H9 (cell line): ENCODE measurements around the gene ERICH4. TPM values are rescaled to one million over a fixed set of nuclear protein-coding genes. Genes with fewer than 3 reads are reported as not detected.

ENCODE experiments used
- DNase-seq: peaks from one replicate; pipeline ENCODE4 v3.0.0-alpha.2; 2017
- H2AFZ ChIP-seq: one replicate; pipeline ENCODE4 v1.6.1; 2013; ENCODE audit warnings: mild to moderate bottlenecking, low read length, control low read depth, moderate library complexity
- H2AK5ac ChIP-seq: 2 replicates; pipeline ENCODE4 v1.6.1; 2013; ENCODE audit warnings: low read length, control low read depth, mixed read lengths; ENCODE audit not compliant: insufficient read length
- H2BK120ac ChIP-seq: one replicate; pipeline ENCODE4 v1.6.1; 2013; ENCODE audit warnings: low read depth, mild to moderate bottlenecking, low read length, control low read depth, inconsistent platforms; ENCODE audit not compliant: poor library complexity, severe bottlenecking
- H2BK12ac ChIP-seq: 2 replicates; pipeline ENCODE4 v1.6.1; 2013; ENCODE audit warnings: low read length, control low read depth, mixed read lengths, low read depth; ENCODE audit not compliant: insufficient read length
- H2BK15ac ChIP-seq: 2 replicates; pipeline ENCODE4 v1.6.1; 2013; ENCODE audit warnings: low read depth, low read length, control low read depth
- H2BK20ac ChIP-seq: one replicate; pipeline ENCODE4 v1.6.1; 2013; ENCODE audit warnings: low read depth, mild to moderate bottlenecking, low read length, control low read depth, inconsistent platforms; ENCODE audit not compliant: poor library complexity, severe bottlenecking
- H2BK5ac ChIP-seq: 2 replicates; pipeline ENCODE4 v1.6.1; 2013; ENCODE audit warnings: low read length, control low read depth, mixed read lengths; ENCODE audit not compliant: insufficient read length
- H3K14ac ChIP-seq: 2 replicates; pipeline ENCODE4 v1.6.1; 2013; ENCODE audit warnings: low read length, control low read depth; ENCODE audit not compliant: insufficient read depth
- H3K18ac ChIP-seq: 2 replicates; pipeline ENCODE4 v1.6.1; 2013; ENCODE audit warnings: low read depth, mild to moderate bottlenecking, mixed read lengths, low read length, control low read depth; ENCODE audit not compliant: insufficient read length
- H3K23ac ChIP-seq: 2 replicates; pipeline ENCODE4 v1.6.1; 2013; ENCODE audit warnings: low read length, control low read depth, mixed read lengths, low read depth; ENCODE audit not compliant: insufficient read length
- H3K23me2 ChIP-seq: 2 replicates; pipeline ENCODE4 v1.6.1; 2013; ENCODE audit warnings: low read depth, mild to moderate bottlenecking, mixed read lengths, low read length, control low read depth; ENCODE audit not compliant: insufficient read length, poor library complexity, severe bottlenecking
- H3K27ac ChIP-seq: 2 replicates; pipeline ENCODE4 v1.5.1; 2013; ENCODE audit warnings: low read length, control low read depth, mixed read lengths, low read depth; ENCODE audit not compliant: insufficient read length
- H3K27me3 ChIP-seq: 2 replicates; pipeline ENCODE4 v1.6.1; 2013; ENCODE audit warnings: low read length, control low read depth, inconsistent platforms; ENCODE audit not compliant: insufficient read depth
- H3K4ac ChIP-seq: 2 replicates; pipeline ENCODE4 v1.6.1; 2013; ENCODE audit warnings: low read depth, mild to moderate bottlenecking, control low read depth, inconsistent platforms, low read length, moderate library complexity
- H3K4me1 ChIP-seq: 2 replicates; pipeline ENCODE4 v1.6.1; 2013; ENCODE audit warnings: low read length, control low read depth, inconsistent platforms; ENCODE audit not compliant: insufficient read depth
- H3K4me2 ChIP-seq: 2 replicates; pipeline ENCODE4 v1.6.1; 2013; ENCODE audit warnings: low read length, control low read depth, mixed read lengths; ENCODE audit not compliant: insufficient read length, insufficient read depth
- H3K56ac ChIP-seq: 2 replicates; pipeline ENCODE4 v1.6.1; 2013; ENCODE audit warnings: low read depth, mild to moderate bottlenecking, mixed read lengths, low read length, control low read depth; ENCODE audit not compliant: insufficient read length
- H3K79me1 ChIP-seq: 2 replicates; pipeline ENCODE4 v1.6.1; 2013; ENCODE audit warnings: low read depth, mild to moderate bottlenecking, moderate library complexity, low read length, control low read depth, inconsistent platforms; ENCODE audit not compliant: insufficient read depth, poor library complexity, severe bottlenecking
- H3K79me2 ChIP-seq: 2 replicates; pipeline ENCODE4 v1.6.1; 2013; ENCODE audit warnings: low read length, control low read depth, inconsistent platforms; ENCODE audit not compliant: insufficient read depth
- H3K9ac ChIP-seq: 2 replicates; pipeline ENCODE4 v1.6.1; 2013; ENCODE audit warnings: low read length, control low read depth, mixed read lengths; ENCODE audit not compliant: insufficient read length; ENCODE audit errors: extremely low read depth
- H3K9me3 ChIP-seq: one replicate; pipeline ENCODE4 v1.6.1; 2013; ENCODE audit warnings: low read depth, low read length, inconsistent platforms; ENCODE audit not compliant: control insufficient read depth
- H3T11ph ChIP-seq: one replicate; pipeline ENCODE4 v1.6.1; 2013; ENCODE audit warnings: mild to moderate bottlenecking, low read length, control low read depth, inconsistent platforms
- H4K20me1 ChIP-seq: one replicate; pipeline ENCODE4 v1.6.1; 2013; ENCODE audit not compliant: control insufficient read depth, insufficient read length, insufficient read depth
- H4K5ac ChIP-seq: 2 replicates; pipeline ENCODE4 v1.6.1; 2013; ENCODE audit warnings: low read depth, mild to moderate bottlenecking, mixed read lengths, low read length, control low read depth; ENCODE audit not compliant: insufficient read length
- H4K8ac ChIP-seq: replicated peaks from 2 replicates; pipeline ENCODE4 v1.6.1; 2013; ENCODE audit warnings: low read length, control low read depth, mixed read lengths, low read depth; ENCODE audit not compliant: insufficient read length
- H4K91ac ChIP-seq: 2 replicates; pipeline ENCODE4 v1.6.1; 2013; ENCODE audit warnings: low read depth, mild to moderate bottlenecking, moderate library complexity, mixed read lengths, low read length, control low read depth; ENCODE audit not compliant: insufficient read length
- H3K27ac Mint-ChIP-seq, 3 experiments: 2 replicates in 2 of 3; 3 replicates in 1 of 3; pipeline ENCODE4 v1.8.0; 2020 to 2021; ENCODE audit warnings: mixed read lengths in 3 of 3, mild to moderate bottlenecking in 1 of 3, moderate library complexity in 1 of 3
- H3K27me3 Mint-ChIP-seq: 2 replicates; pipeline ENCODE4 v1.8.0; 2021; ENCODE audit warnings: low read depth, mild to moderate bottlenecking, moderate library complexity, mixed read lengths
- H3K36me3 Mint-ChIP-seq, 3 experiments: 2 replicates in 2 of 3; 3 replicates in 1 of 3; pipeline ENCODE4 v1.8.0; 2020 to 2021; ENCODE audit warnings: low read depth in 3 of 3, mixed read lengths in 3 of 3; ENCODE audit not compliant: insufficient read depth in 1 of 3
- H3K4me1 Mint-ChIP-seq, 2 experiments: 2 replicates each; pipeline ENCODE4 v1.8.0; 2020; ENCODE audit warnings: mixed read lengths in 2 of 2
- H3K4me3 Mint-ChIP-seq, 2 experiments: 2 replicates in 1 of 2; 3 replicates in 1 of 2; pipeline ENCODE4 v1.8.0; 2020 to 2021; ENCODE audit warnings: mild to moderate bottlenecking in 2 of 2, mixed read lengths in 2 of 2, moderate library complexity in 1 of 2
- H3K9me3 Mint-ChIP-seq, 2 experiments: 2 replicates in 1 of 2; 3 replicates in 1 of 2; pipeline ENCODE4 v1.8.0; 2020; ENCODE audit warnings: mild to moderate bottlenecking in 2 of 2, mixed read lengths in 2 of 2, moderate library complexity in 1 of 2
- WGBS: extraction: QIAGEN DNeasy Blood & Tissue Kit; methylation state at CpG from one replicate; pipeline ENCODE4 v1.1.7; 2013; ENCODE audit warnings: missing lambda C conversion rate, low lambda C conversion rate, mixed read lengths; ENCODE audit not compliant: insufficient read length; ENCODE audit errors: extremely low coverage; 5-methylcytosine and 5-hydroxymethylcytosine counted together
- total RNA-seq: library from RNA; stranded (reverse); gene quantifications from 2 replicates; pipeline ENCODE4 v1.2.1, GENCODE V29; 2021
- TF ChIP-seq, protein P1 (sequence below): fragments of 200-600 bp; sonication (generic); conservative IDR thresholded peaks from 3 replicates; pipeline ENCODE4 v1.8.0; 2021; ENCODE audit warnings: antibody characterized with exemption, mild to moderate bottlenecking

ERICH4 gene
- total RNA-seq, 1 experiment from 2014 or later, result not detected

DNA sequence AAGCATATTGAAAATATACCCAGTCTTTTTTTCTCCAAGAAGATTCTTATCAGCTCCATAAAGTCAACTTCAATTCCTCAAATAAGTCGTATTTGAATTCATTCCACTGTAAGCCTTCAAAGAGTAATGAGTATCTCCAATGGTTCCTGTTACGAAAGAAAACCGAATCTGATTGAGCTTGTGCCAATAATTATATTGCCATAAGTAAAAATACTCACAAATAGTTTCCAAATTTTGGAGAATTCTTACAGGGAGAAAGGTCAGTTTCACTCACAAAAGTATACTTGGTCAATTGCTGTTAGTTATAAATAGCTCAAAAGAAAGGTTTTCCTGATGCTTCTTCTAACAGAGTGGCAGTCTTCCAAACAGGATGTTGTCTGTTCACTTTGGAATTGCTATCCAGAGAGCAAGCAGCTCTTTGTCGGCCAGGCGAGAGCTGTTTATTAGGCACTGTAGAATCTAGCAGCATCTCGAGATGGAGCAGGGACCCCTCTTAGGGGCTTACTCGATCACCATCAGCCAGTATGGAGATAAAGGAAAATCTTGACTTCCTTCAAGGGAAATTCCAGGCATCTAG is 13.5 kb downstream of the ERICH4 start:
- H2BK20ac ChIP-seq, result no peak overlapping the region
- no peak overlapping the region for H3K27ac Mint-ChIP-seq
- no peak overlapping the region for H3K14ac ChIP-seq
- no peak overlapping the region for H3K9ac ChIP-seq
- no peak overlapping the region for H2BK12ac ChIP-seq
- no peaks in the 10 kb centered on the region for H3K79me1 ChIP-seq
- no peak overlapping the region for H3T11ph ChIP-seq
- H3K27me3 Mint-ChIP-seq, result peaks cover 2% of the 10 kb centered on the region
- H3K9me3 ChIP-seq, result no peaks in the 10 kb centered on the region
- H3K9me3 Mint-ChIP-seq, result peaks cover 62 to 73% of the 10 kb centered on the region in 2 experiments
- no peaks in the 10 kb centered on the region for H3K23me2 ChIP-seq
- no peak overlapping the region for H4K8ac ChIP-seq
- no peaks in the 10 kb centered on the region for H3K27me3 ChIP-seq
- no peak overlapping the region for H4K91ac ChIP-seq
- H2AFZ ChIP-seq, result no peak overlapping the region
- no peak overlapping the region for H4K5ac ChIP-seq
- no peak overlapping the region for H3K4me2 ChIP-seq
- H3K4ac ChIP-seq, result no peak overlapping the region
- no peak overlapping the region for H3K56ac ChIP-seq
- no peak overlapping the region for H2BK15ac ChIP-seq
- TF ChIP-seq, protein P1, sequence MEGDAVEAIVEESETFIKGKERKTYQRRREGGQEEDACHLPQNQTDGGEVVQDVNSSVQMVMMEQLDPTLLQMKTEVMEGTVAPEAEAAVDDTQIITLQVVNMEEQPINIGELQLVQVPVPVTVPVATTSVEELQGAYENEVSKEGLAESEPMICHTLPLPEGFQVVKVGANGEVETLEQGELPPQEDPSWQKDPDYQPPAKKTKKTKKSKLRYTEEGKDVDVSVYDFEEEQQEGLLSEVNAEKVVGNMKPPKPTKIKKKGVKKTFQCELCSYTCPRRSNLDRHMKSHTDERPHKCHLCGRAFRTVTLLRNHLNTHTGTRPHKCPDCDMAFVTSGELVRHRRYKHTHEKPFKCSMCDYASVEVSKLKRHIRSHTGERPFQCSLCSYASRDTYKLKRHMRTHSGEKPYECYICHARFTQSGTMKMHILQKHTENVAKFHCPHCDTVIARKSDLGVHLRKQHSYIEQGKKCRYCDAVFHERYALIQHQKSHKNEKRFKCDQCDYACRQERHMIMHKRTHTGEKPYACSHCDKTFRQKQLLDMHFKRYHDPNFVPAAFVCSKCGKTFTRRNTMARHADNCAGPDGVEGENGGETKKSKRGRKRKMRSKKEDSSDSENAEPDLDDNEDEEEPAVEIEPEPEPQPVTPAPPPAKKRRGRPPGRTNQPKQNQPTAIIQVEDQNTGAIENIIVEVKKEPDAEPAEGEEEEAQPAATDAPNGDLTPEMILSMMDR, result no peak
- H3K4me1 Mint-ChIP-seq, result no peaks in the 10 kb centered on the region
- H3K18ac ChIP-seq, result no peak overlapping the region
- H4K20me1 ChIP-seq, result no peaks in the 10 kb centered on the region
- H2AK5ac ChIP-seq, result no peak overlapping the region
- no peak for DNase-seq
- H3K79me2 ChIP-seq, result no peaks in the 10 kb centered on the region
- H3K4me3 Mint-ChIP-seq, result no peak overlapping the region
- no peak overlapping the region for H3K27ac ChIP-seq
- no peaks in the 10 kb centered on the region for H3K4me1 ChIP-seq
- H2BK5ac ChIP-seq, result no peak overlapping the region
- peaks cover 0 to 13% (median 0%) of the 10 kb centered on the region in 3 experiments; a peak in 1 of 7 replicates for H3K36me3 Mint-ChIP-seq
- H2BK120ac ChIP-seq, result no peak overlapping the region
- H3K23ac ChIP-seq, result no peak overlapping the region
- WGBS, result no CpG with 5 or more reads among the region's 7 CpGs
